BLaER1 treated with 17β-estradiol and CSF1 and Interleukin-3, amounts not matched to agents 10 nM and 100 nM (cell line): ENCODE data around the gene STX18.

Source experiments
- H3K27ac ChIP-seq, 11 experiments: shearing (Covaris generic); formaldehyde crosslinking; 2 replicates each; pipeline ENCODE4 v1.8.1; 2022
- H3K27me3 ChIP-seq, 11 experiments: shearing (Covaris generic); formaldehyde crosslinking; 2 replicates each; pipeline ENCODE4 v1.8.1; 2022
- H3K36me3 ChIP-seq, 11 experiments: shearing (Covaris generic); formaldehyde crosslinking; 2 replicates each; pipeline ENCODE4 v1.8.1; 2022
- H3K4me1 ChIP-seq, 10 experiments: shearing (Covaris generic); formaldehyde crosslinking; 2 replicates each; pipeline ENCODE4 v1.8.1; 2022
- H3K4me2 ChIP-seq, 11 experiments: shearing (Covaris generic); formaldehyde crosslinking; 2 replicates each; pipeline ENCODE4 v1.8.1; 2022
- H3K4me3 ChIP-seq, 10 experiments: shearing (Covaris generic); formaldehyde crosslinking; 2 replicates each; pipeline ENCODE4 v1.8.1; 2022
- H3K9ac ChIP-seq, 11 experiments: shearing (Covaris generic); formaldehyde crosslinking; 2 replicates each; pipeline ENCODE4 v1.8.1; 2022
- H3K9me3 ChIP-seq, 11 experiments: shearing (Covaris generic); formaldehyde crosslinking; replicated peaks in 1 of 11; 2 replicates each; pipeline ENCODE4 v1.8.1; 2022
- H4K20me1 ChIP-seq, 11 experiments: shearing (Covaris generic); formaldehyde crosslinking; 2 replicates each; pipeline ENCODE4 v1.8.1; 2022
- Cebpa-rat ChIP-seq, 11 experiments: shearing (Covaris generic); IDR thresholded peaks; 2 replicates each; pipeline ENCODE4 v1.8.1; 2022

STX18 gene

GRCh38 chr4:4386296-4386735 is 155.5 kb downstream of the STX18 start:
- Histone ChIP-seq H3K9me3 (no peaks in the 10 kb centered on the region), H3K36me3 (no peaks in the 10 kb centered on the region), H3K9ac (peak overlapping the region; percentile 27 to 70 (median 55); a peak in 19 of 22 replicates), H3K27me3 (peaks cover 70 to 93% (median 88%) of the 10 kb centered on the region in 11 experiments), H3K4me3 (peak overlapping the region; percentile 62 to 80 (median 70)), H3K27ac (no peak overlapping the region), H4K20me1 (peaks cover 0 to 48% (median 24%) of the 10 kb centered on the region in 11 experiments; a peak in 17 of 22 replicates), H3K4me2 (peak overlapping the region; percentile 99 to 100 (median 100)), H3K4me1 (peaks cover 25 to 30% (median 29%) of the 10 kb centered on the region in 10 experiments)
- no peak for TF ChIP-seq Cebpa-rat (IDR thresholded peaks at IDR 0.05)

- peak overlapping the region in 6 of 11 experiments; percentile 17 to 70 (median 66); a peak in 9 of 22 replicates for H3K9ac ChIP-seq
- TF ChIP-seq Cebpa-rat (IDR thresholded peaks at IDR 0.05): no peak
- H3K36me3 ChIP-seq: no peaks in the 10 kb centered on the region
- peaks cover 70 to 88% (median 84%) of the 10 kb centered on the region in 11 experiments for H3K27me3 ChIP-seq
- H3K4me1 ChIP-seq: peaks cover 25 to 30% (median 29%) of the 10 kb centered on the region in 10 experiments
- no peaks in the 10 kb centered on the region for H3K9me3 ChIP-seq
- H3K4me3 ChIP-seq: peak overlapping the region; percentile 62 to 80 (median 70)
- peaks cover 0 to 48% (median 24%) of the 10 kb centered on the region in 11 experiments; a peak in 17 of 22 replicates for H4K20me1 ChIP-seq
- H3K4me2 ChIP-seq: peak overlapping the region; percentile 99 to 100 (median 100)
- no peak overlapping the region for H3K27ac ChIP-seq
These were observed 156.0 kb downstream of the STX18 start for GRCh38 chr4:4385729-4386295.

GRCh38 chr4:4384837-4385236 is 157.0 kb downstream of the STX18 start:
- peaks cover 64 to 80% (median 75%) of the 10 kb centered on the region in 11 experiments for H3K27me3 ChIP-seq
- H3K27ac ChIP-seq: no peak overlapping the region
- no peak overlapping the region for H3K4me3 ChIP-seq
- peaks cover 0 to 44% (median 24%) of the 10 kb centered on the region in 11 experiments; a peak in 17 of 22 replicates for H4K20me1 ChIP-seq
- no peak overlapping the region for H3K4me2 ChIP-seq
- TF ChIP-seq Cebpa-rat (IDR thresholded peaks at IDR 0.05): no peak
- H3K9me3 ChIP-seq: no peaks in the 10 kb centered on the region
- H3K4me1 ChIP-seq: peaks cover 25 to 30% (median 29%) of the 10 kb centered on the region in 10 experiments
- H3K9ac ChIP-seq: no peak overlapping the region
- H3K36me3 ChIP-seq: no peaks in the 10 kb centered on the region

- Histone ChIP-seq H3K36me3 (no peaks in the 10 kb centered on the region), H3K27ac (no peak overlapping the region), H4K20me1 (peaks cover 0 to 29% (median 22%) of the 10 kb centered on the region in 11 experiments; a peak in 17 of 22 replicates), H3K9ac (no peak overlapping the region), H3K27me3 (peaks cover 47 to 62% (median 57%) of the 10 kb centered on the region in 11 experiments), H3K4me2 (no peak overlapping the region), H3K4me1 (peaks cover 22 to 28% (median 26%) of the 10 kb centered on the region in 10 experiments), H3K9me3 (no peaks in the 10 kb centered on the region), H3K4me3 (no peak overlapping the region)
- no peak for TF ChIP-seq Cebpa-rat (IDR thresholded peaks at IDR 0.05)
These were observed 158.8 kb downstream of the STX18 start for GRCh38 chr4:4383085-4383484.

- TF ChIP-seq Cebpa-rat (IDR thresholded peaks at IDR 0.05): no peak
- H3K4me2 ChIP-seq: no peak overlapping the region
- peaks cover 0 to 5% (median 3%) of the 10 kb centered on the region in 11 experiments; a peak in 7 of 22 replicates for H3K9me3 ChIP-seq
- H3K36me3 ChIP-seq: no peaks in the 10 kb centered on the region
- no peak overlapping the region for H3K9ac ChIP-seq
- H4K20me1 ChIP-seq: peaks cover 0 to 4% (median 0%) of the 10 kb centered on the region in 11 experiments; a peak in 2 of 22 replicates
- peaks cover 12 to 27% (median 22%) of the 10 kb centered on the region in 11 experiments for H3K27me3 ChIP-seq
- no peak overlapping the region for H3K27ac ChIP-seq
- H3K4me3 ChIP-seq: no peak overlapping the region
- no peaks in the 10 kb centered on the region for H3K4me1 ChIP-seq
These were observed 162.2 kb downstream of the STX18 start for GRCh38 chr4:4379540-4380087.

- H3K4me3 ChIP-seq: no peak overlapping the region
- peaks cover 0 to under 1% (median 0%) of the 10 kb centered on the region in 11 experiments; a peak in 1 of 22 replicates for H4K20me1 ChIP-seq
- H3K9ac ChIP-seq: no peak overlapping the region
- H3K4me2 ChIP-seq: no peak overlapping the region
- peaks cover 0 to 9% (median 7%) of the 10 kb centered on the region in 11 experiments; a peak in 7 of 22 replicates for H3K9me3 ChIP-seq
- no peak for TF ChIP-seq Cebpa-rat (IDR thresholded peaks at IDR 0.05)
- H3K36me3 ChIP-seq: no peaks in the 10 kb centered on the region
- no peak overlapping the region for H3K27ac ChIP-seq
- peaks cover 0 to 10% (median 5%) of the 10 kb centered on the region in 11 experiments; a peak in 9 of 22 replicates for H3K27me3 ChIP-seq
- no peaks in the 10 kb centered on the region for H3K4me1 ChIP-seq
These were observed 164.0 kb downstream of the STX18 start for GRCh38 chr4:4377732-4378460.

GRCh38 chr4:4377191-4377590 is 164.7 kb downstream of the STX18 start:
- H3K36me3 ChIP-seq: no peaks in the 10 kb centered on the region
- no peaks in the 10 kb centered on the region for H4K20me1 ChIP-seq
- H3K27ac ChIP-seq: no peak overlapping the region
- H3K4me1 ChIP-seq: no peaks in the 10 kb centered on the region
- peaks cover 0 to 3% (median 0%) of the 10 kb centered on the region in 11 experiments; a peak in 1 of 22 replicates for H3K27me3 ChIP-seq
- no peak overlapping the region for H3K4me3 ChIP-seq
- TF ChIP-seq Cebpa-rat (IDR thresholded peaks at IDR 0.05): no peak
- H3K9ac ChIP-seq: no peak overlapping the region
- peaks cover 0 to 9% (median 7%) of the 10 kb centered on the region in 11 experiments; a peak in 7 of 22 replicates for H3K9me3 ChIP-seq
- no peak overlapping the region for H3K4me2 ChIP-seq

GRCh38 chr4:4376074-4376473 is 165.8 kb downstream of the STX18 start:
- no peak overlapping the region for H3K4me2 ChIP-seq
- peaks cover 0 to 9% (median 7%) of the 10 kb centered on the region in 11 experiments; a peak in 7 of 22 replicates for H3K9me3 ChIP-seq
- H3K27me3 ChIP-seq: 0 out of 22 replicates have a peak, but pooled peaks cover 0 to under 1% (median 0%) of the 10 kb centered on the region in 11 experiments
- no peak for TF ChIP-seq Cebpa-rat (IDR thresholded peaks at IDR 0.05)
- no peaks in the 10 kb centered on the region for H4K20me1 ChIP-seq
- no peaks in the 10 kb centered on the region for H3K4me1 ChIP-seq
- no peak overlapping the region for H3K9ac ChIP-seq
- H3K27ac ChIP-seq: no peak overlapping the region
- H3K36me3 ChIP-seq: no peaks in the 10 kb centered on the region
- no peak overlapping the region for H3K4me3 ChIP-seq
